HUDEP-2 (cell line): ENCODE results near the gene LMF1.
"Not testable (repeated sequence)": the region's sequence is repeated elsewhere in the genome, so short reads cannot be mapped to it uniquely, and the experiment has no call there.

Experiments used
- DNase-seq, 76 experiments: peaks; one replicate each; lab custom pipeline; 2025; ENCODE audit not compliant: unreplicated experiment in 76 of 76; lab: John Stamatoyannopoulos, UW

The LMF1 gene

DNA sequence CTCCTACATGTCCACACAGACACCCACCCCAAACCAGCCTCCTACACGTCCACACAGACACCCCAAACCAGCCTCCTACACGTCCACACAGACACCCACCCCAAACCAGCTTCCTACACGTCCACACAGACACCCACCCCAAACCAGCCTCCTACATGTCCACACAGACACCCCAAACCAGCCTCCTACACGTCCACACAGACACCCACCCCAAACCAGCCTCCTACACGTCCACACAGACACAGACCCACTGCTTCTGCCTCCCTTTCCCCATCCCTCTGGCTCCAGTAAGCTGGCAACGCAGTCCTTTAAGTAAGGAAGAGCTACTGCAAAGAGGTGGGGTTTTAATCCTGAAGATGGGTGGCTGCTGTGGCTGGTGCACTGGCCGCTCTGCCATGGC is 17.0 kb downstream of the LMF1 start:
- not testable (repeated sequence) for DNase-seq

DNA sequence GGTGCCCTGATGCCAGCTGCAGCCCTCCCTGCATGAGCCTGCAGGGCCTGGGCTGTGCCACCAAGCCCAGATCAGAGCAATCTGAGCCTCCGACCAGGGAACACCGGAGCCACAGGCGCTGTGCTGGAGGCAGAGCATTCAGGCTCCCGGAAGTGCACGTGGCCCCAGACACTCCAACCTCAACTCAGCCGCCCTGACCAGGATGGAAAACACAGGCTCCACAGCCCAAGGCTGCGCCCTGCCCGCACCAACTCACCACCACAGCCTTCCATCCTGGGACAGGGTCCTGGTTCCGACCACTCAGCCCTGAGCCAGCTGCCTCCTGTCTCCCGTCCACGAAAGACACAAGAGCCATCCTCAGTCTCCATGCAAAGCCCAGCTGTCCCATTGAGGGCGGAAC is 18.5 kb downstream of the LMF1 start:
- no peak for DNase-seq

- DNase-seq, result no peak
These were observed 19.0 kb downstream of the LMF1 start for GRCh38 chr16:951660-952301.

- not testable (repeated sequence) for DNase-seq
These were observed 19.8 kb downstream of the LMF1 start for GRCh38 chr16:950733-951573.

DNA sequence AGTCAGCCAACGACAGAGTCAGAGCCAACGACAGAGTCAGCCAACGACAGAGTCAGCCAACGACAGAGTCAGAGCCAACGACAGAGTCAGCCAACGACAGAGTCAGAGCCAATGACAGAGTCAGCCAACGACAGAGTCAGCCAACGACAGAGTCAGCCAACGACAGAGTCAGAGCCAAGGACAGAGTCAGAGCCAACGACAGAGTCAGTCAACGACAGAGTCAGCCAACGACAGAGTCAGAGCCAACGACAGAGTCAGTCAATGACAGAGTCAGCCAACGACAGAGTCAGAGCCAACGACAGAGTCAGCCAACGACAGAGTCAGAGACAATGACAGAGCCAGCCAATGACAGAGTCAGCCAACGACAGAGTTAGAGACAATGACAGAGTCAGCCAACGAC is 22.0 kb downstream of the LMF1 start:
- not testable (repeated sequence) for DNase-seq

DNA sequence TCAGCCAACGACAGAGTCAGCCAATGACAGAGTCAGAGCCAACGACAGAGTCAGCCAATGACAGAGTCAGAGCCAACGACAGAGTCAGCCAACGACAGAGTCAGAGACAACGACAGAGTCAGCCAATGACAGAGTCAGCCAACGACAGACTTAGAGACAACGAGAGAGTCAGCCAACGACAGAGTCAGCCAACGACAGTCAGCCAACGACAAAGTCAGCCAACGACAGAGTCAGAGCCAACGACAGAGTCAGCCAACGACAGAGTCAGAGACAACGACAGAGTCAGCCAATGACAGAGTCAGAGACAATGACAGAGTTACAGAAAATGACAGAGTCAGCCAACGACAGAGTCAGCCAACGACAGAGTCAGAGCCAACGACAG is 22.9 kb downstream of the LMF1 start:
- not testable (repeated sequence) for DNase-seq

GRCh38 chr16:947255-947921 is 23.4 kb downstream of the LMF1 start:
- no peak for DNase-seq

- no peak for DNase-seq
These were observed 24.8 kb downstream of the LMF1 start for GRCh38 chr16:946048-946395.

GRCh38 chr16:945271-946047 is 25.3 kb downstream of the LMF1 start:
- no peak for DNase-seq

GRCh38 chr16:943971-944370 is 26.8 kb downstream of the LMF1 start:
- DNase-seq, result no peak

DNA sequence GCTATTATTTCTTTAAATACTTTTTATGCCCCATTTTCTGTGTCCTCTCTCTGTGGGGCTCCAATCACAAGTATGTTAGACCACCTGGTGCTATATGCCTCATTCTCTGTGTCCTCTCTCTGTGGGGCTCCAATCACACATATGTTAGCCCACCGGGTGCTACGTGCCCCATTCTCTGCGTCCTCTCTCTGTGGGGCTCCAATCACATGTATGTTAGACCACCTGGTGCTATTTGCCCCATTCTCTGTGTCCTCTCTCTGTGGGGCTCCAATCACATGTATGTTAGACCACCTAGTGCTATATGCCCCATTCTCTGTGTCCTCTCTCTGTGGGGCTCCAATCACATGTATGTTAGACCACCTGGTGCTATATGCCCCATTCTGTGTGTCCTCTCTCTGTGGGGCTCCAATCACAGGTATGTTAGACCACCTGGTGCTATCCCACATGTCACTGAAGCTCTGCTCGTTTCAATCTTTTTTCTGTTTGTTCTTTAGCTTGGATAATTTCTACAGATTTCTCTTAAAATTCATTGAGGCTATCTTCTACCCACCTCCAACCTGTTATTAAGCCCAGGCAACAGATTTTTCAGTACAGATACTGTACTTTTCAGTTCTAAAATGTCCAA is 28.2 kb downstream of the LMF1 start:
- no peak for DNase-seq

DNA sequence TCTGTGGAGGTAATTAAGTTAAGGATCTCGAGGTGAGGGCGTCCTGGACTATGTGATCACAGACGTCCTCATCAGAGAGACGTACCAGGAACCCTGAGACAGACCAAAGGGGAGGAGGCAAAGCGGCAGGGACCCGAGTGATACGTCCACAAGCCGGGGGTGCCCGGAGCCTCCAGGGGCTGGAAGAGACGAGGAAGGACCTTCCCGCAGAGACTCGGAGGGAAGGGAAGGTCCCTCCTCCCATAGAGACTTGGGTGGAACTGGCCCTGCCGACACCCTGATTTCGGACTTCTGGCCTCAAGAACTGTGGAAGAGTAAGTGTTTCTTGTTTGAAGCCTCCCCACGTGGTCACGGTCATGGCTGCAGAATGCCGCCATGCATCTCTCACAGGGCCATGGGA is 30.8 kb downstream of the LMF1 start:
- no peak for DNase-seq

GRCh38 chr16:939311-939710 is 31.5 kb downstream of the LMF1 start:
- DNase-seq, result no peak

DNA sequence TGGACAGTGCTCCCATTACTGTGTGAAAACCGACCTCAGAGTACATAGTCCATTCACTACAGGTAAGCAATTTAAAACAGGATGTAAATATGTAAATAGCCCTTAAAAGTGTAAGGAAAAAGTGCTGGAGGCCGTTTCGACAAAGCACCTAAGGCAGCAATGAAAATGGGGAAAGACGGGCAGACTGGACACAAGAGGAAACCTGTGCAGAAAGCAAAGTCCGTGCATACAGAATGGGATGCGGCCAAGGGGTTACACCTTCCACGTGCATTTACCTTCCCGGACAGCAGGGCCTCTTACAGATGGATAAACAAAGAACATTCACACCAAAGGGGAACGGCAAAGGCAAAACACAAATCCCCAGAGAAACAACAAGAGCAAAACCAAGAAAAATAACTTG is 32.0 kb downstream of the LMF1 start:
- DNase-seq, result no peak

GRCh38 chr16:938136-938535 is 32.6 kb downstream of the LMF1 start:
- DNase-seq, result no peak

GRCh38 chr16:937723-938122 is 33.1 kb downstream of the LMF1 start:
- peak in 19 of 76 experiments; percentile 1 to 49 (median 13) for DNase-seq

GRCh38 chr16:937311-937710 is 33.5 kb downstream of the LMF1 start:
- no peak for DNase-seq

DNA sequence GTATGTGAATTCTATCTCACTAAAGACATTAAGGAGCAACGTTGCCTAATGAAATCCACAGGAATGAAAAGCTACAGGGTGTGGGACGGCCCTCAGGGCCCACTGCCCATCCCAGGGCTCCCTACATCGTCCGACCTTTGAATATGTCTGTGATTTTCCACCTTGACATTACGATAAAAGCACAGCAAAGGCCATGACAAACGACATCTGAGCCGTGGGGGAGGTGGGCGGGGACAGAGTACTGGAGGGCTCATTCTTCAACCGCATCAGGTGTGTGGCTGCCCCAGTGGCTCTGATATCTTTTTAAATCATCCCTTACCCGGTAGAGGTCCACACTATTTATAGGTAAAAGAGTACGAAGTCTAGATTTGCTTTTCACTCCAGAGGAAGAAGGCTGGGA is 35.1 kb downstream of the LMF1 start:
- no peak for DNase-seq

- no peak for DNase-seq
These were observed 36.6 kb downstream of the LMF1 start for GRCh38 chr16:934178-934577.

- no peak for DNase-seq
These were observed 37.2 kb downstream of the LMF1 start for GRCh38 chr16:933581-933980.
